OCI-LY3 (cell line): ENCODE results near the gene SPRYD4.

Experiments used
- CTCF ChIP-seq: fragments of 200-600, 300-600 bp; sonication (generic); IDR thresholded peaks from 2 replicates; pipeline ENCODE4 v1.5.1; 2014; ENCODE audit warnings: antibody characterized with exemption, low read length, low read depth
- EZH2phosphoT487 ChIP-seq: fragments of 200-600 bp; shearing (Covaris generic); IDR thresholded peaks from 2 replicates; pipeline ENCODE4 v1.6.1; 2018; ENCODE audit warnings: antibody characterized with exemption, mixed run types, low read depth

GRCh38 chr12:56520048-56520447, 51.7 kb downstream of the SPRYD4 start:
- TF ChIP-seq CTCF, result no peak
- no peak for TF ChIP-seq EZH2phosphoT487
